PC-9 (cell line): ENCODE data around the gene TPRG1L. TPM values are rescaled to one million over a fixed set of nuclear protein-coding genes. Genes with fewer than 3 reads are reported as not detected.

ENCODE experiments used
- BruUV-seq: library from RNA; stranded (reverse); fragments of 400-500 nt; replicated peaks from 2 replicates; lab custom pipeline; 2021; lab: Mats Ljungman, UMichigan
- CTCF ChIA-PET: fragments of 300-600 bp; sonication (Branson Sonifier 250); formaldehyde crosslinking; loops from one replicate; lab custom pipeline; 2022; ENCODE audit warnings: antibody characterized with exemption; lab: Charles Lee
- POLR2A ChIA-PET: fragments of 300-600 bp; sonication (Branson Sonifier 250); formaldehyde crosslinking; loops from one replicate; lab custom pipeline; 2022; ENCODE audit warnings: antibody characterized with exemption; ENCODE audit not compliant: unreplicated experiment; lab: Charles Lee
- DNase-seq, 2 experiments: peaks; one replicate each; pipeline versions ENCODE4 v3.0.0 to v3.0.0-alpha.2; 2015 to 2022; ENCODE audit warnings: mixed read lengths in 1 of 2
- H2AFZ ChIP-seq: fragments of 200-600 bp; sonication (generic); 2 replicates; pipeline ENCODE4 v1.8.1; 2017; ENCODE audit warnings: antibody characterized with exemption
- H3F3A ChIP-seq: fragments of 200-600 bp; sonication (generic); 2 replicates; pipeline ENCODE4 v1.8.1; 2017; ENCODE audit warnings: antibody characterized with exemption, mild to moderate bottlenecking, low read depth; ENCODE audit not compliant: insufficient read depth
- H3K27ac ChIP-seq: fragments of 200-600 bp; sonication (generic); 2 replicates; pipeline ENCODE4 v1.6.1; 2016; ENCODE audit warnings: mixed run types
- H3K27me3 ChIP-seq: fragments of 200-600 bp; sonication (generic); 2 replicates; pipeline ENCODE4 v1.6.1; 2016; ENCODE audit warnings: low read depth, mixed run types; ENCODE audit not compliant: insufficient read depth
- H3K36me3 ChIP-seq: fragments of 200-600 bp; sonication (generic); 2 replicates; pipeline ENCODE4 v1.6.1; 2016; ENCODE audit warnings: low read depth, mixed run types
- H3K4me1 ChIP-seq: fragments of 200-600 bp; sonication (generic); replicated peaks from 2 replicates; pipeline ENCODE4 v1.6.1; 2016; ENCODE audit warnings: mixed run types; ENCODE audit not compliant: insufficient read depth
- H3K4me2 ChIP-seq: fragments of 200-600 bp; sonication (generic); 2 replicates; pipeline ENCODE4 v1.6.1; 2017; ENCODE audit warnings: mixed run types
- H3K4me3 ChIP-seq: fragments of 200-600 bp; sonication (generic); 2 replicates; pipeline ENCODE4 v1.6.1; 2016; ENCODE audit warnings: mixed run types
- H3K79me2 ChIP-seq: fragments of 200-600 bp; sonication (generic); 2 replicates; pipeline ENCODE4 v1.6.1; 2017; ENCODE audit warnings: low read depth, mixed run types
- H3K9me2 ChIP-seq: fragments of 200-600 bp; sonication (generic); 2 replicates; pipeline ENCODE4 v1.8.1; 2017; ENCODE audit warnings: mild to moderate bottlenecking; ENCODE audit not compliant: insufficient read depth
- H3K9me3 ChIP-seq: fragments of 200-600 bp; sonication (generic); 2 replicates; pipeline ENCODE4 v1.8.1; 2016; ENCODE audit warnings: low read depth; ENCODE audit not compliant: insufficient read depth
- H4K20me1 ChIP-seq: fragments of 200-600 bp; sonication (generic); 2 replicates; pipeline ENCODE4 v1.8.1; 2017; ENCODE audit not compliant: insufficient read depth
- CTCF ChIP-seq: fragments of 200-600 bp; sonication (generic); conservative IDR thresholded peaks from 2 replicates; pipeline ENCODE4 v1.6.1; 2017; ENCODE audit warnings: mixed run types, antibody characterized with exemption, mild to moderate bottlenecking, moderate library complexity
- EZH2 ChIP-seq: fragments of 200-600 bp; sonication (generic); IDR thresholded peaks from 2 replicates; pipeline ENCODE4 v1.8.0; 2017; ENCODE audit warnings: antibody characterized with exemption, low read depth
- intact Hi-C: fragments of 100-400 bp; cut with micrococcal nuclease; formaldehyde crosslinking; loops from one replicate; pipeline ENCODE4 v1.10.0; 2022; ENCODE audit not compliant: unreplicated experiment
- total RNA-seq: library from RNA; stranded (reverse); gene quantifications from 2 replicates; pipeline ENCODE4 v1.2.3, GENCODE V29; 2021

Gene TPRG1L
- total RNA-seq, 1 experiment from 2014 or later: 41.4 TPM

GRCh38 chr1:3598522-3599285 lies 26.1 kb upstream of the TPRG1L start:
- ChIA-PET CTCF (no interaction called here), POLR2A (no interaction called here)
- no peaks in the 10 kb centered on the region for H3K4me1 ChIP-seq
- no peaks in the 10 kb centered on the region for H3F3A ChIP-seq
- H3K4me3 ChIP-seq: no peak overlapping the region
- no peaks in the 10 kb centered on the region for H3K36me3 ChIP-seq
- no peak overlapping the region for H3K27ac ChIP-seq
- intact Hi-C loops: no loop called here
- H2AFZ ChIP-seq: no peak overlapping the region
- no peaks in the 10 kb centered on the region for H3K27me3 ChIP-seq
- no TSS peak for BruUV-seq
- 0 out of 2 replicates have a peak, but pooled peaks cover 5% of the 10 kb centered on the region for H4K20me1 ChIP-seq
- H3K9me2 ChIP-seq: no peaks in the 10 kb centered on the region
- H3K4me2 ChIP-seq: no peak overlapping the region
- H3K9me3 ChIP-seq: no peaks in the 10 kb centered on the region
- DNase-seq: no peak
- no peaks in the 10 kb centered on the region for H3K79me2 ChIP-seq
- TF ChIP-seq EZH2 (no peak), CTCF (no peak)

DNA sequence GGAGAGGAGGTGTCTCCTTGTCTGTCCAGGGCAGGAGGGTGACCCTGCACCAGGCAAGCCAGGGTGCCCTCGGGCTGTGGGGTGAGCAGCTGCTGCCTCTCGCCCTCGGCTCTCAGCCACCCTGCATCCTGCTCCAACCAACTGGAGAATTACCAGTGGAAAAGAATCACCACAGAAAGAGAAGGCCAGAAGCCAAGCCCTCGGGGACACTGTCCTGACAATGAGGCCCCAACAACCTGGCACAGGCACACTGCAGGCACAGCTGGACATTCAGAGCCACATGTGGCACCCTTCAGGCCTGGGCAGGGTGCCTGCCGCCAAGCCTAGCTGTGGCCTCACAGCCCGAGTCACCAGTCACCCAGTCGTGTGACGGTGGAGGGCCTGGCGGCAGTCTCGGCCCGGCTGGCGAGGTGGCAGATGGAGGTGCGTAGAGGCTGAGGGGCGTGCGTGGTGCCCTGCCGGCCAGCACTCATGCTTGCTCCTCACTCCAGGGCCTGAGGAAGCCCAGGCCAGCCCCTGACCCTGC lies 25.5 kb upstream of the TPRG1L start:
- ChIA-PET CTCF (no interaction called here), POLR2A (no interaction called here)
- no peak for TF ChIP-seq CTCF
- TF ChIP-seq EZH2: no peak
- Histone ChIP-seq H3K9me3 (no peaks in the 10 kb centered on the region), H3K4me2 (no peak overlapping the region), H4K20me1 (0 out of 2 replicates have a peak, but pooled peaks cover 5% of the 10 kb centered on the region), H3K9me2 (no peaks in the 10 kb centered on the region), H3K4me3 (no peak overlapping the region), H3F3A (no peaks in the 10 kb centered on the region), H3K36me3 (no peaks in the 10 kb centered on the region), H3K27ac (no peak overlapping the region), H2AFZ (no peak overlapping the region), H3K4me1 (peaks cover 4% of the 10 kb centered on the region; the same call in 1 of the 2 replicates), H3K79me2 (no peaks in the 10 kb centered on the region), H3K27me3 (no peaks in the 10 kb centered on the region)
- no peak for DNase-seq
- intact Hi-C loops: no loop called here
- no TSS peak for BruUV-seq

DNA sequence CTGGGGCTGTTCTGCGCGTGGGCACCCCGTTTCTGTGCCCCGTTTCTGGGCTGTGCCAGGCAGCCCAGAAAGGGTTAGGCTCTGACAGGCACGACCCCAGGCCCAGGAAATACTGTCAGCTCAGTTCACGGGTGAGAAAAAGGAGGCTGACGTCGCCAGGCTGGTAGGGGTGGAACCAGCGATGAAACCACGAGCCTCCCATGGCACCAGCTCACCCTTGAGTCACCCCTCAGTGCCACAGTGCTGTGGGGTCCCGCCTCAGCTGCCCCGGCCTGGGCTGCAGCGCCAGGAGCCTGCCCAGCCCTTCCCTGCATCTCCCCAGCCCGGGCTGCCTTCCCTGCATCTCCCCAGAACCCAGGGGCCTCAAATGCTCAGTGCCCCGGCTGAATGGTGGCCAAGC lies 25.0 kb upstream of the TPRG1L start:
- Histone ChIP-seq H3K79me2 (peaks cover 2% of the 10 kb centered on the region; the same call in 1 of the 2 replicates), H3F3A (no peaks in the 10 kb centered on the region), H3K4me2 (no peak overlapping the region), H2AFZ (no peak overlapping the region), H3K4me3 (no peak overlapping the region), H3K9me3 (no peaks in the 10 kb centered on the region), H3K27ac (no peak overlapping the region), H3K27me3 (no peaks in the 10 kb centered on the region), H3K4me1 (peaks cover 7% of the 10 kb centered on the region), H4K20me1 (0 out of 2 replicates have a peak, but pooled peaks cover 5% of the 10 kb centered on the region), H3K36me3 (no peaks in the 10 kb centered on the region), H3K9me2 (no peaks in the 10 kb centered on the region)
- intact Hi-C loops: no loop called here
- no peak for DNase-seq
- BruUV-seq: no TSS peak
- CTCF ChIA-PET: no interaction called here
- POLR2A ChIA-PET: no interaction called here
- no peak for TF ChIP-seq CTCF
- no peak for TF ChIP-seq EZH2
